Esophagus mucosa (tissue), 1 donor: ENCODE measurements around the gene UTP3. TPM values are rescaled to one million over a fixed set of nuclear protein-coding genes. Genes with fewer than 3 reads are reported as not detected.
A peak's percentile ranks its signal among the peaks of the same experiment; 100 is the strongest.
"Not testable (repeated sequence)": the region's sequence is repeated elsewhere in the genome, so short reads cannot be mapped to it uniquely, and the experiment has no call there.

Experiments used
- ATAC-seq: fragments of 200-7000 bp; cut with Tn5 transposase; one replicate; pipeline ENCODE4 v1.9.1; 2020
- total RNA-seq: library from RNA; stranded (reverse); gene quantifications from one replicate; pipeline ENCODE4 v1.2.4, GENCODE V29; 2023
- donor health status: DM: yes; HTN: yes; CAD: no.

UTP3 gene
- total RNA-seq, 1 donor from 2014 or later: 19.1 TPM

GRCh38 chr4:70688795-70689231 is 481 bp downstream of the UTP3 start:
- peak; percentile 13 for ATAC-seq

GRCh38 chr4:70691661-70692060 is 3.3 kb downstream of the UTP3 start:
- ATAC-seq: no peak

- not testable (repeated sequence) for ATAC-seq
Observed at GRCh38 chr4:70694633-70695032, 6.3 kb downstream of the UTP3 start.

GRCh38 chr4:70698435-70698834 is 10.1 kb downstream of the UTP3 start:
- ATAC-seq: not testable (repeated sequence)

GRCh38 chr4:70700712-70701111 is 12.4 kb downstream of the UTP3 start:
- ATAC-seq: no peak

- peak; percentile 58 for ATAC-seq
Observed at GRCh38 chr4:70701271-70701670, 12.9 kb downstream of the UTP3 start.

GRCh38 chr4:70702592-70702991 is 14.3 kb downstream of the UTP3 start:
- ATAC-seq: not testable (repeated sequence)

DNA sequence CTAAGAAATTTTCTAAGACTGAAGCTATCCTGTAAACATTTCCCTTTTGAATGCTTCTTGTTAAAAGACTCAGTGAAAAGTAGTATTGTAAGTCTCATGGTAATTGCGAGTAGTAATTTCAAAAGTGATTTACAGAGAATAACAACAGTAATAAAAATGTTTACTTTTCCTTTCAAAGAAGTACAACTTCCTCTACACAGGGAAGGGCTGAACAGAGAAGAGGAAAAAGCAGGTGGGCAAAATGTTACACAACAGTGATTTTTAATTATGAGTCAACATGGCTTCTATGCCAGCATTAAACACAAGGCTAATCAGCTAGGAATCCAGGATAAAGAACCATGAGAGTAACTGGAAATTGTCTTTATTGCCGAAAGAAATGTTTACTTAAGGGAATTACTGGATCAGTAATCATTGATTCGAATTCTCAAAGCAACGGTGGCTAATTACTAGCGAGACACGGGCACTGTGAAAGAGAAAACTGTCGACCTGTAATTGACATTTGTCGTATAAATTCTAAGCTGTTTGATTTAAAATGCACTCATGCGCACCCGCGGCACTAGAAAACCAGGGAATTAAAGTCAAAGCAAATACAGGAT is 15.4 kb downstream of the UTP3 start:
- ATAC-seq: no peak

GRCh38 chr4:70704215-70704930 is 16.0 kb downstream of the UTP3 start:
- ATAC-seq: peak; percentile 75

DNA sequence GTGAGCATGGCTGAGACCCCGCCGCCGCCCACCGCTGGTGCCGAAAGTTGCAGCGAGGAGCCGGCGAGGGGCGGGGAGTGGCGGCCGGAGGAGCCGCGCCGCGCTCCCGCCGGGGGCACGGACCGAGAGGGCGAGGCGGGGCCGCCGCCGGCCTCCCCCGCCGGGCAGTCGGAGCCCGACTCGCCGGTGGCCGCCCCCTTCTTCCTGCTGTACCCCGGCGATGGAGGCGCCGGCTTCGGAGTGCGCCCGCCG is 16.5 kb downstream of the UTP3 start:
- peak; percentile 37 for ATAC-seq

GRCh38 chr4:70705183-70706043 is 17.1 kb downstream of the UTP3 start:
- peak; percentile 84 for ATAC-seq

DNA sequence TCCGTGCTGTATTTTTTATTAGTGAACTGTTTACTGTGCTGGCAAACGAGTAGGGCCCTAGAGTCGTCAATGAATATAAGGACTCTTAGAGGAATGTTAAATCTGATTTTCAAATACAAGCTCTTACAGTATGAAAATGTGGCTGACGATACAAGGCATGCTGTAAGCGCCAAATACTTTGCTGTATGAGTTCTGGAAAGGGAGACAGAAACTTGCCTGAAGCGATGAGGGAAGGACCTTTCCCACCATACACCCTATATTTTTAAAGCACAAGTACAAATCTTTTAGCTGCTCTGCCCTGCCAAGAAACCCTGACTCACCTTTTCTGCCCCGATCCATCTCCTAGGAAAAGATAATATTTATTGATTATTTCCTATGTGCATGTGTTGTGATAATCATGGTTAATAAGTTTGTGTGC is 17.7 kb downstream of the UTP3 start:
- ATAC-seq: no peak

DNA sequence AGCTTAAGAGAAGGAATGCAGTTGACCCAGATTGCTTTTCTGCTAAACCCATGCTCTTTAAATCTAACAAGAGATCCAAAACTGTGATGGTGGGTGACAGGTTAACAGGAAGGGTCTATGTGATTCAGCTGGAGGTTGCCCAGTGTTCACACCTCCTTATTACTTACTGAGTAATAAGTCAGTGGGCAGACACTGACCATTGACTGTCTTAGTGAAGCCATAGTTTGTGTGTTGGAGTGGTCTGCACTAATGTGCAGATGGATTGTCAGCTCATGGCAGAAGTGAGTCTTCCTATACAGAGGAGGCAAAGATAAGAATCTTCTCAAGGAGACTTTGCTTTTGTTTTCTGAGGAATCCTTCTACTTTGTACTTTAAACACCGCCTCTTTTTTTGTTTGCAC is 18.2 kb downstream of the UTP3 start:
- no peak for ATAC-seq

DNA sequence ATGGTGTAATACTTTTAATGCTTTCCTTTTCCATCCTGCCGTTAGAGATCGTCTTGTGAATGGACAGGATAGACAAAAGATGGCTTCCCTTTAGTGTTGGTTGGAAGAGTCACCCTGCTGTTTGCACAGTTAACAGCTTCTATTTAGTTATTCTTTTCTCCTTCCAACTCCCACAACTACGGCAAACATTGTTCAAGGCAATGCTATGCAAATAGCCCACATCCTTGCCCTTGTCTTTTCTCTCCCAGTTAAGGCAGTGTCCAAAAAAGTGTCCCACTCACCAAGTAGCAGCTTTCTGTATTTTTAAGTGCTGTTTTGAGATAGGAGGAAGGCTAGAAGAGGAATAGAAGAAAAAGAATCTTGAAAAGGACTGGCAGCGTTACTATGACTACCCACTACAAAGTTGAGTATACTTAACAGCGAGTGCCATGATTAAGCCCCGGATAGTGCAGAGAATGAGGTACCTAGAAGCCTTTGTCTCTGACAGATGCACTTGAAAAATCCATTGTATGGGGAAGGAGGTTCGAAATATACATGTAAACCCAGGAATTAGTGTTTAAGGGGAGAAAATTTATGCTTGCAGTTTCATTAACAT is 21.4 kb downstream of the UTP3 start:
- ATAC-seq: no peak

DNA sequence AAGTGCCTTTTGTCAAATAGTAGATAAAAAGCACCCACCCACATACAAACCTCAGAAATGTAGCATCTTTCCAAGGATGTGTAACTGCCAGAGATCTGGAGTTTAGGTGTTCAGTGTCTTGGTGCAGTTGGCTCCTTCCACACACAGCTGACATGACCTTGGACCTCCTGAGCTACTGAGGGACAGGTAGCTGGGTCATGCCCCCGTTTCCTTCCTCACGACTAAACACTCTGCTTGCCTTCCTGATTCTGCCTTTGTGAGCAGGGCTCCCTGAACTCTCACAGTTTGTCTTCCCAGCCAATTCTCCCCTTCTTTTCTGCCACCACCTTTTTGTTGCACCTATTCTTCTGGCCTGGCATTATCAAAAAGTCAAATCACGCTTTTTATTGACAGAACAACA is 23.3 kb downstream of the UTP3 start:
- no peak for ATAC-seq

- ATAC-seq: no peak
Observed at GRCh38 chr4:70712150-70712549, 23.8 kb downstream of the UTP3 start.

DNA sequence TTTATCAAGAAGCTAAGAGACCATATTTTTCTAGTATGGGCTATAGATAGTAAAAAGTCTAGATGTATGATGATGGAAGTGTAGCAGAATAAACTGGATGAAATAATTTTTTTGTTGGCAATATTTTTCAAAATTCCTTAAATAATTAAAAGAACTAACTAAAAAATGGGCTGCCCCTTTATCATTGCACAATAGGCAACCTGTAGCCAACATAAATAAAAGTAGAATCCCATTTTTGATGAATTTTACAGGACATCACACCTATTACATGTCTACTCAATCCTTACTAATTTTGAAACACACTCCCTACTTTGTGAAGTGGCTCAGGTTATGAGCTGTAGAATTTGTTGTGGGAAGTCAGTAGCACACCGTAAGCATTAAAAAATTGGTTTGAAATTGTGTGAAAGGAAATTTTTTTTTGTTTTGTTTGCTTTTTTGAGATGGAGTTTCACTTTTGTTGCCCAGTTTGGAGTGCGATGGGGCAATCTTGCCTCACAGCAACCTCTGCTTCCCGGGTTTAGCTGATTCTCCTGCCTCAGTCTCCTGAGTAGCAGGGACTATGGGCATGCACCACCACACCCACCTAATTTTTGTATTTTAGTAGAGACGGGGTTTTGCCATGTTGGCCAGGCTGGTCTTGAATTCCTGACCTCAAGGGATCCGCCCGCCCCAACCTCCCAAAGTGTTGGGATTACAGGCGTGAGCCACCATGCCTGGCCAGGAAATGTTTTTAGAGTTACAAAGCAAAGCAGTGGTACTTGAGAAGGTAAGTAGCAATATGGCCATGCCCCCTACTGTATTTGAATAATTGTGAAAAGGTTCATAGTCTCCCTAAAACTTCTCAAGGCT is 24.5 kb downstream of the UTP3 start:
- ATAC-seq: no peak

DNA sequence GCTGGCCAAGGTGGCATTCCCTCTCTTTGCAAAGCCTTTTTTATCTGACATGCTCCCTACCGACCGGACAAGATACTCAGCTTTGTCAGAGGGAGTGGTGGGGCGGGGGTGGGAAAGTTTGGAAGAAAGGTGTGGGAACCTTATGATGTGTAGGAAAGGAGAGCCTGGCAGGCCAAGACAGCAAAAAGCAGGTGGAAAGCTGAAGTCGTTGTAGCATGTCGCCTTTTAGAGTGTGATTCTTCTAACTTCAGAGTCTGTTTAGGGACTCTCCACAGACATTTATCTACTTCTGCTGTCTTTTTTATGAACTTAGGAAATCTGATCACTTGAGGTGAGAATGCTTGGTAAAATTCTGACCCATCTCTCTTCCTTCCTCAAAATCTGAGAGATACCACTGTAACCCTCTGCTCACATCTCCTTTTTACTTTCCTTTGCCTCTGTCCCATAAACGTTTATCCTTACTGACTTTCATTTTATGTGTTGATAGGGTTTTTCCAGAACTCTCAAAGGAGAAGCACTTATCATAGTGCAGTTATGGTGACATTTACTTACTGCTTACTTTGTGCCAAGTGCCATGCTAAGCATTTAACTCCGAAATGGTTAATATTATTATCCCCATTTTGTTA is 25.2 kb downstream of the UTP3 start:
- peak; percentile 65 for ATAC-seq

GRCh38 chr4:70714079-70714887 is 26.0 kb downstream of the UTP3 start:
- ATAC-seq: peak; percentile 90

GRCh38 chr4:70715097-70715496 is 26.8 kb downstream of the UTP3 start:
- no peak for ATAC-seq
